Measurements from ENCODE around the gene HERC5.
"Not testable (repeated sequence)": the region's sequence is repeated elsewhere in the genome, so short reads cannot be mapped to it uniquely, and the experiment has no call there.

HERC5 gene

DNA sequence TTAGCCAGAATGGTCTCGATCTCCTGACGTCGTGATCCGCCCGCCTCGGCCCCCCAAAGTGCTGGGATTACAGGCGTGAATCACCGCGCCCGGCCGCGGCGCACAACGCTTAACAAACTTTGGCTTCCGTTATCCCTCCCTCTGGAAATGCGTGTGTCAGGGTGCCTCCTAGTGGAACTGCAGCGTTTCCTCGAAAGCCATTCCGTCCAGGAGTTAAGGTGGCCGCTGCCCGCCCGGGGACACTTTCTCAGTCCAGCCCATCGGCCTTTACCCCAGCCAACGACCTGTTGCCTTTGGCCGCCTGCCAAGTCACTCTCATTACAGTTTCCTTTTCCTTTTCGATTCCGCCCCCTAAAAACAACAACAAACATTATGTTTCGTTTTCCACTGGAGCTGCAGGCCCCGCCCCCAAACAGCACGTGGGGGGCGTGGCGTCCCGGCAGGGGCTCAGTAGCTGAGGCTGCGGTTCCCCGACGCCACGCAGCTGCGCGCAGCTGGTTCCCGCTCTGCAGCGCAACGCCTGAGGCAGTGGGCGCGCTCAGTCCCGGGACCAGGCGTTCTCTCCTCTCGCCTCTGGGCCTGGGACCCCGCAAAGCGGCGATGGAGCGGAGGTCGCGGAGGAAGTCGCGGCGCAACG, at the start of gene HERC5:
Gene HERC5, plus strand, starts transcription at position 450 of the 637 bp plus-strand sequence. Its CDS starts 151 bp downstream, at position 601.
- no peak for TF ChIP-seq JUND (IDR thresholded peaks at IDR 0.05; ENCODE audit: low read depth)
- peak; percentile 81 to 94 for DNase-seq (ENCODE audit: low read depth in 1 of 2, low spot score in 1 of 2)
- in situ Hi-C loops (cut with HindIII; ENCODE audit: low pct_unique_long_range_greater_than_20kb, low sequenced_read_pairs): no loop called here

DNA sequence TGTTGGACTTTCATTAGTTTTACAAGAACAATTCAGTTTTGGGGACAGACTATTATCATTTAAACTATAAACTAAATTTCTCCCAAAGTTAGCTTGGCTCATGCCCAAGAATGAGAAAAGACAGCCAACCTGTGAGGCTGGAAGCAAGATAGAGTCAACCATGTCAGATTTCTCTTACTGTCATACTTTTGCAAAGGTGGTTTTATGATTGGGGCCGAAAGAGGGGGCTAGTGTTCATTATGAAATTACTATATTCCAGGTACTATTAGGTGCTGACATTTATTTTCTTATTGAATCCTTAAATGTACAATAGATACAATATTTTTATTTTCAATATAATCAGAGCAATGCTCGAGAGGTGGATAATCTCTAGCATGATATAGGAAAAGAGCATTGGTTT, 47.7 kb upstream of the HERC5 start:
- DNase-seq (ENCODE audit: low read depth in 1 of 2, low spot score in 1 of 2): no peak
- no peak for TF ChIP-seq JUND (IDR thresholded peaks at IDR 0.05; ENCODE audit: low read depth)
- in situ Hi-C loops (cut with HindIII; ENCODE audit: low pct_unique_long_range_greater_than_20kb, low sequenced_read_pairs): no loop called here

DNA sequence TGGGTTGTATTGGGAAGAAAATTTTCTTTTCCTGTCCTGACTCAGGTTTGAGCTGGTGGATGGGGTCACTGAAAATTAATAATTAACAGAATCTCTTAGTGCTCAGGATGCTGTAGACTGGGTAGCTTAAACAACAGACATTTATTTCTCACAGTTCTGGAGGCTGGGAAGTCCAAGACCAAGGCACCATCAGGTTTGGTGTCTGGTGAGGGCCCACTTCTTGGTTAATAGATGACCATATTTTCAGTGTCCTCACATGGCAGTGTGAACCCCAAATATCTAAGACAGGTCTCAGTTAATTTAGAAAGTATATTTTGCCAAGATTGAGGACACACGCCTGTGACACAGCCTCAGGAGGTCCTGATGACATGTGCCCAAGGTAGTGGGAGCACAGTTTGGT, 47.1 kb upstream of the HERC5 start:
- in situ Hi-C loops (cut with HindIII; ENCODE audit: low pct_unique_long_range_greater_than_20kb, low sequenced_read_pairs): no loop called here
- no peak for DNase-seq (ENCODE audit: low read depth in 1 of 2, low spot score in 1 of 2)
- TF ChIP-seq JUND (IDR thresholded peaks at IDR 0.05; ENCODE audit: low read depth): no peak

DNA sequence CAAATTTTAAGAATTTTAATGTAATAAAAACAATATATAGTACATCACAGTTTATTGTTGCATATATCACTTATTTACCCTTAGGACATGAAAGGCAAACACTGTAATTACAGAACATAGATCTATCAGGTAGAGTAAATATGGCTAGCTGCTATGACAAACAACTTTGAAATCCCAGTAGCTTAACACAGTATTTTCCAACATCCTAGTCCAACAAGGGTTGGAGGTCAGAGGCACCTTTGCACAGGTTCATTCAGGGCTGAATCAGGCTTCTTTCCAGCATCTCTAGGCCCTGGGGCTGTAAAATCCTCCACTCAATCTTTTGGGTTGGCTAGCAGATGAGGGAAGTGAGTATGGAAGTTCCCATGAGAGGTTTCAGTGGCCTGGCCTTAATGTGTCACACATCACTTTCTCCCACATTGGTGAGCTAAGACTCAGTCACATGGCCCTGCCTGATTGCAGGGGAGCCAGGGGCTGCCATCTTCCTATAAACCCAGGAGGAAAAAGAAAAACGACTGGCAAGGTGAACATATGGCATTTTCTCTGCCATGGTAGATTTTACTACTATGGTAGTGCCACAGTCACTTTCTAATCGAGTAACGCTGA, 45.3 kb upstream of the HERC5 start:
- in situ Hi-C loops (cut with HindIII; ENCODE audit: low pct_unique_long_range_greater_than_20kb, low sequenced_read_pairs): no loop called here
- DNase-seq (ENCODE audit: low read depth in 1 of 2, low spot score in 1 of 2): peak; percentile 11 to 70
- TF ChIP-seq JUND (IDR thresholded peaks at IDR 0.05; ENCODE audit: low read depth): peak; percentile 36; the same call in 1 of the 2 replicates

DNA sequence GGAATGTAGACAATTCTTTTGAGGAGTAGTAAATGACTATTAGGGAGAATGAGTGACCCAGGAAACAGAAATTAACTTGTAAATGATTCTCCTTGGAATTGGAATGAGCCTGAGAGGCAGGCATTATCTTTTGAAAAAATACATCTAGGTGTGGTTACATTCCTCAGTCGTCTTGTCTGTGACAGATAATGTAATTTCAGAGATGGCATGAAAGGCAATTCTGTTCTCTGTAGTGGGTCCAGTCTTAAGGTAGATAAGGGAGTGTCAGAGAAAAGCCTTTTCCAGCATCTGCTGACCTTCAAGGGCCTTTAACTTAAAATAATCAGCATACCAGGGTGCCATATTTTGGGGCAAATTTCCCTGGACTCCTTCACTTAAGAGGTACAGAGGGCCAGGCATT, 43.1 kb upstream of the HERC5 start:
- in situ Hi-C loops (cut with HindIII; ENCODE audit: low pct_unique_long_range_greater_than_20kb, low sequenced_read_pairs): no loop called here
- no peak for TF ChIP-seq JUND (IDR thresholded peaks at IDR 0.05; ENCODE audit: low read depth)
- DNase-seq (ENCODE audit: low read depth in 1 of 2, low spot score in 1 of 2): no peak

DNA sequence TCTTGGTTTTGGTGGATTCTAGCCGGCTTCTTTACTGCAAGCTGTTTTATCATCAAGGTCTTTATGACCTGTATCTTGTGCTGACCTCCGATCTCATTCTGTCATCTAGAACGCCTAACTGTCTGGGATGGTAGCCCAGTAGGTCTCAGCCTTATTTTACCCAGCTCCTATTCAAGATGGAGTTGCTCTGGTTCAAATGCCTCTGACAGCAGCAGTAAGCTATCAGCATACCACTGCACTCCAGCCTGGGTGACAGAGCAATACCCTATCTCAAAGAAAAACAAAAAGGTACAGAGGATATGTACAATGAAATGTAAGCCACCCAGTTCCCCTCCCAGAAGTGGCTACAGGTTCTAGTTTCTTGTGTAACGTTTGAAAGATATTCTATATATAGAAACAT, 42.2 kb upstream of the HERC5 start:
- in situ Hi-C loops (cut with HindIII; ENCODE audit: low pct_unique_long_range_greater_than_20kb, low sequenced_read_pairs): no loop called here
- TF ChIP-seq JUND (IDR thresholded peaks at IDR 0.05; ENCODE audit: low read depth): no peak
- DNase-seq (ENCODE audit: low read depth in 1 of 2, low spot score in 1 of 2): no peak

DNA sequence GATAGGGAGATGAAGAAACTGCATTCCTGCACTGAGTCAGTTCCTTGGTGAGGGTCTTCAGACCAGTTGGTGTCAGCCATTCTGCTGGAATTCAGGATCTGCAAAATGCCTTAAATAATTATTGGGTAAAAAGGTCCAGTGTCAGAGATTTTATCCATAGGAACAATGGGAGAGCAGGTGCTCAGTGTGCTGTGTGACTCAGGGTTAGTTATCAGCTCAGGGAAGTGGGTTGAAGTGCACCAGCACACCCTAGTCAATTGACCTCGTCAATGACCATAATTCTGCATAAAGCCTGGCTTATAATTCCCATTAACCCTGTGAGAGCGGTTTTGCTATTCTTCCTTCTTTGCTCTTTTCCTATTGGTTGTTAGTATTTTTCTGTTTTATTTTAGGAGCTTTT, 40.9 kb upstream of the HERC5 start:
- TF ChIP-seq JUND (IDR thresholded peaks at IDR 0.05; ENCODE audit: low read depth): no peak
- in situ Hi-C loops (cut with HindIII; ENCODE audit: low pct_unique_long_range_greater_than_20kb, low sequenced_read_pairs): no loop called here
- no peak for DNase-seq (ENCODE audit: low read depth in 1 of 2, low spot score in 1 of 2)

DNA sequence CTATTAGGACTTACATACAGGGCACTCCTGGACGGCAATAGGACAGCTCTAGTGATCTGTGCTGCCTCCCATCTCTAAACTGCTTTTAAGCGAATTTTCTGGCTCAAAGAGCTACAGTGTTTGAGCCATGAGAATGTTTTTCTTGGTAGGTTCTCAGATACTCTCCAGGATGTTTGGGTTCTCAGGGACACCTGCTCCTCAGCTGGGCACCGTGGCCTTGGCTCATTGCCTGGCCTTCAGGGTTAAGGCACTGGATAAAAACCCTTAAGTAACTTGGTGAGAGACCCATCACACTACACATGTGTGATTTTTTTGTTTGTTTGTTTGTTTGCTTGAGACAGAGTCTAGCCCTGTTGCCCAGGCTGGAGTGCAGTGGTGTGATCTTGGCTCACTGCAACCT, 38.5 kb upstream of the HERC5 start:
- no peak for TF ChIP-seq JUND (IDR thresholded peaks at IDR 0.05; ENCODE audit: low read depth)
- peak in 1 of 2 experiments; percentile 10 for DNase-seq (ENCODE audit: low read depth in 1 of 2, low spot score in 1 of 2)
- in situ Hi-C loops (cut with HindIII; ENCODE audit: low pct_unique_long_range_greater_than_20kb, low sequenced_read_pairs): no loop called here

DNA sequence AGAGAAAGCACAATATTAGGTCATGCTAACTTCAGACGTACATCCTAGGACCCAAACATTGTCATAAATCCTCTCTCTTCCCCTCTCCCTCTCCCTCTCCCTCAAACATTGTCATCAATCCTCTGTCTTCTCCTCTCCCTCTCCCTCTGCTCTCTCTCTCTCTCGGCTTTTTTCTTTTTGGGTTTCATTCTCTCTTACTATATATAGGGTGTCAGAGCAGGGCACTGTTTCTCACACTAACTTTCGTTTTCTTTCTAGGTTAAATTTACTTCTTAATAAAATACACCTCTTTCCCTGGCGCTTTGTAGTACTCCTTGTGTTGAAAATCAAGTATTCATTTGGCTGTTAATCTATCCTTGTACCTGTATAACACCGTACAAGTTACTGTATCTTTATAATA, 37.0 kb upstream of the HERC5 start:
- no peak for DNase-seq (ENCODE audit: low read depth in 1 of 2, low spot score in 1 of 2)
- in situ Hi-C loops (cut with HindIII; ENCODE audit: low pct_unique_long_range_greater_than_20kb, low sequenced_read_pairs): no loop called here
- TF ChIP-seq JUND (IDR thresholded peaks at IDR 0.05; ENCODE audit: low read depth): no peak

DNA sequence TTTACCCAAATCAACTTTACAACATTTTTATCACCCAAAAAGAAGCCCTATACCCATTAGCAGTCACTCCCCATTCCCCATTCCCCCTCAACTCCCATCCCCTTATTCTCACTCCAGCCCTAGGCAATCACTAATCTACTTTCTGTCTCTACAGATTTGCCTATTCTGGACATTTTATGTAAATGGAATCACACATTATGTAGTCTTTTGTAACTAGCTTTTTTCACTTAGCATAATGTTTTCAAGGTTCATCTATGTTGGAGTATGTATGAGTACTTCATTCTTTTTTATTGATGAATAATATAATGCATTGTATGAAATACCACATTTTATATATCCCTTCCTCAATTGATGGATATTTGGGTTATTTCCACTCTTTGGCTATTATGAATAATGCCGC, 36.1 kb upstream of the HERC5 start:
- DNase-seq (ENCODE audit: low read depth in 1 of 2, low spot score in 1 of 2): no peak
- no peak for TF ChIP-seq JUND (IDR thresholded peaks at IDR 0.05; ENCODE audit: low read depth)
- in situ Hi-C loops (cut with HindIII; ENCODE audit: low pct_unique_long_range_greater_than_20kb, low sequenced_read_pairs): no loop called here

DNA sequence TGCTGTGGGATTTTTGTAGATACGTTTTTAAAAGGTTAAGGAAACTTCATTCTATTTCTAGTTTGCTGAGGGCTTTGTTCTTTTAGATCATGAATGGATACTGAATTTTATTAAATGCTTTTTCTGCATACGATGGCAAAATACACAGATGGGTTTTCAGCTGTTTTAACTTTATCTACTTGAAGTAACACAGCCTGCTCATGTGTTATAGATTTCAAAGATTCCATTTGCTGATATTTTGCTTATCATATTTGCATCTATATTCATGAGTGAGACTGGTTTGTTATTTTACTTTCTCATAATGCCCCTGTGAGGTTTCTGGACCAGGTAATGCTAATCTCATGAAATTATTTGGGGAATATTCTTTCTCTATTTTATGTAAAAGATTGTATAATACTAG, 34.5 kb upstream of the HERC5 start:
- DNase-seq (ENCODE audit: low read depth in 1 of 2, low spot score in 1 of 2): no peak
- in situ Hi-C loops (cut with HindIII; ENCODE audit: low pct_unique_long_range_greater_than_20kb, low sequenced_read_pairs): no loop called here
- no peak for TF ChIP-seq JUND (IDR thresholded peaks at IDR 0.05; ENCODE audit: low read depth)

DNA sequence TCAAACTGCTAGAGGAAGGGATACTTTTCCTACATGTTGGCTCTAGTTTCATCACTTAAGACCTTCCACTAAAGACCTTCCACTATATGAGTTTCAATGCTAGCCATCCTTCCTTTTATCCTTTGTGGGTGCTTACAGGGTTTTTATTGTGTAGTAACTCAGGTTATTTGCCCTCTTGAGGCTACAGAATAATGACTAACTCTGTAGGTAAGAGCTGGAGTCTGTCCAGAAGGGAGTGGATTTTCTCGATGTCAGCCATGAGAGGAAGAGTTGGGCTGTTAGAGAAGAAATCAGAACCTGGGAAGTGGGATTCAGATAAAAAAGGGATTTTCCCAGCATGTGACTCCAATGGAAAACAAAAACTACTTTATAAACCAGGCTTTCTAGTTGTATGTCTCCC, 27.5 kb upstream of the HERC5 start:
- in situ Hi-C loops (cut with HindIII; ENCODE audit: low pct_unique_long_range_greater_than_20kb, low sequenced_read_pairs): no loop called here
- no peak for TF ChIP-seq JUND (IDR thresholded peaks at IDR 0.05; ENCODE audit: low read depth)
- no peak for DNase-seq (ENCODE audit: low read depth in 1 of 2, low spot score in 1 of 2)

DNA sequence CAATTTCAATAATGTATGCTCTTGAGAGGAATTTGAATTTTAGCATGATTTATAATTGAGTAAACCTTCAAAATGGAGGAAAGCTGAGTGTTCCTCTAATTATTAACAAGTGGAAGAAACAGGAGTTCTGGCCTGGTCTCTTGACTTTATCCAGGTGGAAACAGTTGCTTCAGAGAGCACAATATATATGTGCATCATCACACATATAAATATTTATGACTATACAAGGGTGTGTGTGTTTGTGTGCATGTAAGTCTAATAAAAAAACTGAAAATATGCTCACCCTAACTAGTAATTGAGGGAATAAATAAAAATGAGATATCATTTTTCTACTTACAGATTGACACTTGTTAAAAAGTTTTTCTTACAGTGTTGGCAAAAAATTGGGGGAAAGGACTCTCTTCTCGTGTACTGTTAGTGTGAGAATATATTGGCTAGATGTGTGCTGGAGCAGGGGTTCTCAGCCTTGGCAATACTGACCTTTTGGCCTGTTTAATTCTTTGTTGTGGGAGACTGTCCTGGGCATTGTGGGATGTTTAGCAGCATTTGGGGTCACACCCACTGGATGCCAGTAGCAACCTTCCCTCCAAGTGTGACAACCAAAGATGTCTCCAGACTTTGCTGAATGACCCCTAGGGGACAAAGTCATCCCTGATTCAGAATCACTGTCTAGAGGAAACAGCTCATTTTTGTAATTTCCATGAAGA, 20.8 kb upstream of the HERC5 start:
- no peak for DNase-seq (ENCODE audit: low read depth in 1 of 2, low spot score in 1 of 2)
- in situ Hi-C loops (cut with HindIII; ENCODE audit: low pct_unique_long_range_greater_than_20kb, low sequenced_read_pairs): no loop called here
- TF ChIP-seq JUND (IDR thresholded peaks at IDR 0.05; ENCODE audit: low read depth): no peak

DNA sequence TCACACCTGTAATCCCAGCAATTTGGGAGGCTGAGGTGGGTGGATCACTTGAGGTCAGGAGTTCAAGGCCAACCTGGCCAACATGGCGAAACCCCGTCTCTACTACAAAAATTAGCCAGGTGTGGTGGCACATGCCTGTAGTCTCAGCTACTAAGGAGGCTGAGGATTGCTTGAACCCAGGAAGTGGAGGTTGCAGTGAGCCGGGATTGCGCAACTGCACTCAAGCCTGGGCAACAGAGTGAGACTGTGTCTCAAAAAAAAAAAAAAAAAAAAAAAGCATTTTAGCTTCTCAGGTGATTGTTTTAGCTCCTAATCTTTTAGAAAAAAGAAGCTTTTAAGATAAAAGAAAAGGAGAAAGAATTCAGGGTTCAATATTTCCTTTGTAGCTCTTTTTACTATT, 19.0 kb upstream of the HERC5 start:
- DNase-seq (ENCODE audit: low read depth in 1 of 2, low spot score in 1 of 2); in situ Hi-C loops (cut with HindIII; ENCODE audit: low pct_unique_long_range_greater_than_20kb, low sequenced_read_pairs): not testable (repeated sequence)

Data from T47D (cell line).